ENCODE results near the gene ECI1.

The ECI1 gene

GRCh38 chr16:2191446-2191706, 60.0 kb downstream of the ECI1 start:
- DNase-seq = no peak

GRCh38 chr16:2190659-2191445, 60.5 kb downstream of the ECI1 start:
- no peak for DNase-seq

GRCh38 chr16:2190002-2190658, 61.3 kb downstream of the ECI1 start:
- no peak for DNase-seq
